Measurements from ENCODE around the gene PARP9.
A peak's percentile ranks its signal among the peaks of the same experiment; 100 is the strongest.
"Not testable (repeated sequence)": the region's sequence is repeated elsewhere in the genome, so short reads cannot be mapped to it uniquely, and the experiment has no call there.

Gene PARP9

GRCh38 chr3:122572940-122573412 lies 8.9 kb upstream of the PARP9 start:
- DNase-seq = no peak

- DNase-seq = no peak
Measured at GRCh38 chr3:122568755-122569154, 4.7 kb upstream of the PARP9 start.

GRCh38 chr3:122568131-122568530 lies 4.0 kb upstream of the PARP9 start:
- DNase-seq = not testable (repeated sequence)

GRCh38 chr3:122563717-122564025 lies 429 bp downstream of the PARP9 start:
- DNase-seq = no peak

GRCh38 chr3:122562923-122563716 lies 980 bp downstream of the PARP9 start:
- DNase-seq = no peak

- peak in 1 of 2 donors; percentile 3 for DNase-seq
Measured at GRCh38 chr3:122560680-122561079, 3.4 kb downstream of the PARP9 start.

- no peak for DNase-seq
Measured at GRCh38 chr3:122559906-122560305, 4.2 kb downstream of the PARP9 start.

GRCh38 chr3:122558605-122559004 lies 5.5 kb downstream of the PARP9 start:
- DNase-seq = no peak

GRCh38 chr3:122557356-122557755 lies 6.7 kb downstream of the PARP9 start:
- no peak for DNase-seq

- no peak for DNase-seq
Measured at GRCh38 chr3:122555275-122556071, 8.6 kb downstream of the PARP9 start.

GRCh38 chr3:122553171-122553570 lies 10.9 kb downstream of the PARP9 start:
- no peak for DNase-seq

- DNase-seq = no peak
Measured at GRCh38 chr3:122548619-122549018, 15.5 kb downstream of the PARP9 start.

GRCh38 chr3:122548076-122548475 lies 16.0 kb downstream of the PARP9 start:
- DNase-seq = no peak

GRCh38 chr3:122546151-122546550 lies 17.9 kb downstream of the PARP9 start:
- no peak for DNase-seq

GRCh38 chr3:122538956-122539490 lies 25.1 kb downstream of the PARP9 start:
- DNase-seq = no peak

GRCh38 chr3:122536632-122537001 lies 27.5 kb downstream of the PARP9 start:
- no peak for DNase-seq

GRCh38 chr3:122535964-122536631 lies 28.0 kb downstream of the PARP9 start:
- no peak for DNase-seq

GRCh38 chr3:122533931-122534334 lies 30.2 kb downstream of the PARP9 start:
- DNase-seq = no peak

- DNase-seq = no peak
Measured at GRCh38 chr3:122533480-122533879, 30.6 kb downstream of the PARP9 start.

- no peak for DNase-seq
Measured at GRCh38 chr3:122530164-122530563, 33.9 kb downstream of the PARP9 start.

- no peak for DNase-seq
Measured at GRCh38 chr3:122523317-122523716, 40.8 kb downstream of the PARP9 start.

- DNase-seq = no peak
Measured at GRCh38 chr3:122520861-122521260, 43.2 kb downstream of the PARP9 start.

- DNase-seq = no peak
Measured at GRCh38 chr3:122519693-122520092, 44.4 kb downstream of the PARP9 start.
